Activated T-cell treated with anti-CD3 and anti-CD28 coated beads, Interleukin-2, amount 50 U/mL, for 4 hours (primary cell): ENCODE data around the gene PPM1D. TPM values are rescaled to one million over a fixed set of nuclear protein-coding genes. Genes with fewer than 3 reads are reported as not detected.

ENCODE experiments used
- ATAC-seq, 2 donors: fragments of 200-7000 bp; cut with Tn5 transposase; one replicate each; pipeline ENCODE4 v1.10.0; 2021
- DNase-seq: peaks from one replicate; pipeline ENCODE4 v3.0.0-alpha.2; 2020
- H3K27me3 Mint-ChIP-seq: one replicate; pipeline ENCODE4 v1.8.0; 2021; ENCODE audit warnings: low read depth, mixed read lengths
- H3K36me3 Mint-ChIP-seq: one replicate; pipeline ENCODE4 v1.8.0; 2022; ENCODE audit warnings: mixed read lengths; ENCODE audit not compliant: insufficient read depth
- H3K4me1 Mint-ChIP-seq: one replicate; pipeline ENCODE4 v1.8.0; 2021; ENCODE audit warnings: low read depth, mixed read lengths
- H3K4me3 Mint-ChIP-seq: one replicate; pipeline ENCODE4 v1.8.0; 2021; ENCODE audit warnings: mild to moderate bottlenecking, moderate library complexity, mixed read lengths
- H3K9me3 Mint-ChIP-seq: one replicate; pipeline ENCODE4 v1.8.0; 2021; ENCODE audit warnings: mixed read lengths
- total RNA-seq, 3 donors: library from RNA; stranded (reverse); gene quantifications; one replicate each; pipeline ENCODE4 v1.2.1, GENCODE V29; 2021

PPM1D gene
- total RNA-seq, 3 donors from 2014 or later: 12.0 to 15.7 (median 13.1) TPM

GRCh38 chr17:60618854-60619526, 19.0 kb downstream of the PPM1D start:
- Mint-ChIP-seq H3K9me3 (no peaks in the 10 kb centered on the region), H3K4me1 (peaks cover 21% of the 10 kb centered on the region), H3K4me3 (no peak overlapping the region)

DNA sequence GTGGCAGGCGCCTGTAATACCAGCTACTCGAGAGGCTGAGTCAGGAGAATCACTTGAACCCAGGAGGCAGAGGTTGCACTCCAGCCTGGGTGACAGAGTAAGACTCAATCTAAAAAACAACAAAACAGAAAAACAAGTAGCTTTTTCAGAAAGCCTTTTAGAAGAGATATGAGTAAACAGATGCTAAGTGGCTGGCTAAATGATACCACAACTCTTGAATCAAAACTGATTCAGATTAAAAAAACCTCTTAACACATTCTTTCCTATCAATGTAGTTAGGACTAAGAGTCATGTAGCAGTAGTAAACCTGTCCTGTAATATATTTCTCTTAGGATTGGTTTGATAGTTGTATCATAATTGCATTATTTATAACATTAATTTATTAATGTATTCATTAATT, 23.0 kb downstream of the PPM1D start:
- Mint-ChIP-seq H3K36me3 (peaks cover 6% of the 10 kb centered on the region), H3K27me3 (no peaks in the 10 kb centered on the region), H3K4me3 (no peak overlapping the region), H3K9me3 (no peaks in the 10 kb centered on the region), H3K4me1 (peaks cover 18% of the 10 kb centered on the region)
- ATAC-seq (no peak), DNase-seq (no peak)

More at GRCh38 chr17:60618854-60619526, 19.0 kb downstream of the PPM1D start:
- H3K27me3 Mint-ChIP-seq: no peaks in the 10 kb centered on the region
- DNase-seq: no peak
- H3K36me3 Mint-ChIP-seq: peaks cover 7% of the 10 kb centered on the region
- no peak for ATAC-seq

- H3K4me1 Mint-ChIP-seq: peaks cover 15% of the 10 kb centered on the region
- ATAC-seq (no peak), DNase-seq (no peak)
- H3K9me3 Mint-ChIP-seq: no peaks in the 10 kb centered on the region
- peaks cover 10% of the 10 kb centered on the region for H3K36me3 Mint-ChIP-seq
- no peak overlapping the region for H3K4me3 Mint-ChIP-seq
- H3K27me3 Mint-ChIP-seq: no peaks in the 10 kb centered on the region
These were observed 23.4 kb downstream of the PPM1D start for GRCh38 chr17:60623415-60623814.

- no peaks in the 10 kb centered on the region for H3K9me3 Mint-ChIP-seq
- no peak for ATAC-seq
- peaks cover 8% of the 10 kb centered on the region for H3K4me1 Mint-ChIP-seq
- H3K4me3 Mint-ChIP-seq: no peak overlapping the region
- H3K36me3 Mint-ChIP-seq: peaks cover 8% of the 10 kb centered on the region
- DNase-seq: no peak
- no peaks in the 10 kb centered on the region for H3K27me3 Mint-ChIP-seq
These were observed 27.1 kb downstream of the PPM1D start for GRCh38 chr17:60627124-60627523.

GRCh38 chr17:60628252-60628889, 28.4 kb downstream of the PPM1D start:
- H3K4me1 Mint-ChIP-seq: peaks cover 5% of the 10 kb centered on the region
- peaks cover 7% of the 10 kb centered on the region for H3K36me3 Mint-ChIP-seq
- no peaks in the 10 kb centered on the region for H3K9me3 Mint-ChIP-seq
- no peaks in the 10 kb centered on the region for H3K27me3 Mint-ChIP-seq
- DNase-seq (no peak), ATAC-seq (no peak)
- no peak overlapping the region for H3K4me3 Mint-ChIP-seq

GRCh38 chr17:60629120-60629519, 29.1 kb downstream of the PPM1D start:
- ATAC-seq (no peak), DNase-seq (no peak)
- Mint-ChIP-seq H3K4me3 (no peak overlapping the region), H3K27me3 (no peaks in the 10 kb centered on the region), H3K9me3 (no peaks in the 10 kb centered on the region), H3K36me3 (peaks cover 6% of the 10 kb centered on the region), H3K4me1 (peaks cover 5% of the 10 kb centered on the region)

DNA sequence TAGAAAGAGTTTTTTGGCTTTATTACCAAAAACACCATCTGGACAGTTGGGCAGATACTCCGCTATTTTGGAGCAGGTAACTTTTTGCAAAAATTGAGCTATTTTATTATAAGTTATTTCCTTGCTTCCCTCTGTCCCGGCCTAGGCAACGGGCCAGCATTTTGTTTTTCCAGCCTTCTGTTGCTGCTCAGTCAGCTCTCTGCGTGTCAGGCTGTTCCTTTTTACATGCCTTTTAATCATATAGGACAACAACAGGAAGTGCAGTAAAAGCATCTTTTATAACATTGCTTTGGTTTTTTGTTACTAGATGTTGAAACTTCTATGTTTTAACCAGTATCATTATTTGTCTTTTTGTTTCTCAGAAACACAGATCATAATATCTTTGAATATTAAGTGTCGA, 30.4 kb downstream of the PPM1D start:
- H3K4me3 Mint-ChIP-seq: no peak overlapping the region
- peaks cover 5% of the 10 kb centered on the region for H3K4me1 Mint-ChIP-seq
- no peaks in the 10 kb centered on the region for H3K9me3 Mint-ChIP-seq
- no peaks in the 10 kb centered on the region for H3K27me3 Mint-ChIP-seq
- ATAC-seq (no peak), DNase-seq (no peak)
- H3K36me3 Mint-ChIP-seq: peaks cover 6% of the 10 kb centered on the region

- Mint-ChIP-seq H3K36me3 (peaks cover 6% of the 10 kb centered on the region), H3K27me3 (no peaks in the 10 kb centered on the region), H3K4me3 (no peak overlapping the region), H3K9me3 (no peaks in the 10 kb centered on the region), H3K4me1 (peaks cover 5% of the 10 kb centered on the region)
- no peak for DNase-seq
- ATAC-seq: no peak
These were observed 31.1 kb downstream of the PPM1D start for GRCh38 chr17:60631119-60631518.

GRCh38 chr17:60637683-60638082, 37.7 kb downstream of the PPM1D start:
- Mint-ChIP-seq H3K4me3 (no peak overlapping the region), H3K9me3 (no peaks in the 10 kb centered on the region), H3K36me3 (peaks cover 7% of the 10 kb centered on the region), H3K27me3 (no peaks in the 10 kb centered on the region), H3K4me1 (peaks cover 8% of the 10 kb centered on the region)
- no peak for ATAC-seq
- DNase-seq: no peak

- Mint-ChIP-seq H3K9me3 (no peaks in the 10 kb centered on the region), H3K4me1 (peaks cover 8% of the 10 kb centered on the region), H3K36me3 (peaks cover 7% of the 10 kb centered on the region), H3K4me3 (no peak overlapping the region), H3K27me3 (no peaks in the 10 kb centered on the region)
- DNase-seq (no peak), ATAC-seq (no peak)
These were observed 39.0 kb downstream of the PPM1D start for GRCh38 chr17:60639019-60639330.

DNA sequence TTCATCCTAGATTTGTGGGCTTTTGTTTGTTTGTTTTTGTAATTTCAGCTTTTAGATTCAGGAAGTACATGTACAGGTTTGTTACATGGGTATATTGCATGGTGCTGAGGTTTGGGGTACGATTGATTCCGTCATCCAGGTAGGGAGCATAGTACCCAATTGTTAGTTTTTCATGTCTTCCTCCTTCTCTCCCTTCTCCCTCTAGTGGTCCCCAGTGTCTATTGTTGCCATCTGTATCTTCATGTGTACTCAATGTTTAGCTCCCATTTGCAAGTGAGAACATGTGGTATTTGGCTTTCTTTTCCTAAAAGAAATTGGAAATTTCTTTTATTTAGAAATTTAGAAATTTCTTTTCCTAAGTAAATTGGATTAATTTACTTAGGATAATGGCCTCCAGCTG, 40.5 kb downstream of the PPM1D start:
- peaks cover 7% of the 10 kb centered on the region for H3K36me3 Mint-ChIP-seq
- peaks cover 8% of the 10 kb centered on the region for H3K4me1 Mint-ChIP-seq
- ATAC-seq (no peak), DNase-seq (no peak)
- no peaks in the 10 kb centered on the region for H3K9me3 Mint-ChIP-seq
- no peaks in the 10 kb centered on the region for H3K27me3 Mint-ChIP-seq
- H3K4me3 Mint-ChIP-seq: no peak overlapping the region

- peaks cover 7% of the 10 kb centered on the region for H3K36me3 Mint-ChIP-seq
- DNase-seq (no peak), ATAC-seq (no peak)
- H3K4me3 Mint-ChIP-seq: no peak overlapping the region
- H3K4me1 Mint-ChIP-seq: peaks cover 11% of the 10 kb centered on the region
- no peaks in the 10 kb centered on the region for H3K27me3 Mint-ChIP-seq
- H3K9me3 Mint-ChIP-seq: no peaks in the 10 kb centered on the region
These were observed 41.1 kb downstream of the PPM1D start for GRCh38 chr17:60641126-60641525.

DNA sequence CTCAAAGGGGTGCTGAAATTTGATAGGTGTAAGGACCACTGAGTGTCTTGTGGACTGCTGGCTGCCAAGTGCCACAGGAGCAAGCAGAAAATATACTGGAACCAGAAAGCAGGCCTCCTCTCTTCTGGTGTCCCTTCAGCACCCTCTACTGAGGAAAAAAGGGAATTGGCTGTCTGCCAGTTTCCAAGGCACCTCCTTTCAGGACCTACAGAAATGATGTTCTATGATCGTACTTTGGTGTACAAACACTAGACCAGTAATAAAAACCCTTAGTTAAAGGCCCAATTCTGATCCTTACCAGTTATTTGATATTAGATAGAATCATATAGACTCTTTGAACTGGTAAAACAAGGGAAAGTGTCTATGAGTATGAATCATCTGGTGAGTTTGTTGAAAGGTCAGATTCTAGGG, 41.8 kb downstream of the PPM1D start:
- Mint-ChIP-seq H3K36me3 (peaks cover 7% of the 10 kb centered on the region), H3K4me3 (no peak overlapping the region), H3K27me3 (no peaks in the 10 kb centered on the region), H3K4me1 (peaks cover 11% of the 10 kb centered on the region), H3K9me3 (no peaks in the 10 kb centered on the region)
- ATAC-seq (peak; percentile 54 to 57), DNase-seq (no peak)

DNA sequence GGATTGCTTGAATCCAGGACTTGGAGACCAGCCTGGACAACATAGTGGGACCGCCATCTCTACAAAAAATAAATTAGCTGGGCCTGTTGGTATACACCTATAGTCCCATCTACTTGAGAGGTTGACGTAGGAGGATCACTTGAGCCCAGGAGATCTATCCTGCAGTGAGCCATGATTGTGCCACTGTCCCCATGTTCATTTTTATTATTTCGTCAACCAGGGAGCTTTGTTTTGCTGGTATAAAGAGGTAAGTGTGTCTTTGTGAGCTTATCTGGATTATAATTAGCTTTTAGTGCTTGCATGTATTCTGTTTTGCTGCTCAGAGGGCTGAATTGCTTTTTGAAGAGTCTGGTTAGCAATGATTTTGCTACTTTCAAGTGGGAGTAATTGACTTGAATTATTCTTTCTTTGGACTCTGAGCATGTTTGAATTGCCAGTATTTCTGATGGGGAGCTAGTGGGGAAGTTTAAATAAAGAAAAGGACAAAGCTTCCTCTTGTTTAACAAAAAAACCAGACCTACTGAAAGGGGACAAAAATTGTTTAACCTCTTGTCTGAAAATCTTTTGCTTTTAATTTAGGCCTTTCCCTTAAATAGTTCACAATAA, 46.0 kb downstream of the PPM1D start:
- H3K36me3 Mint-ChIP-seq: peaks cover 24% of the 10 kb centered on the region
- DNase-seq (no peak), ATAC-seq (no peak)
- peaks cover 13% of the 10 kb centered on the region for H3K4me1 Mint-ChIP-seq
- H3K4me3 Mint-ChIP-seq: no peak overlapping the region
- no peaks in the 10 kb centered on the region for H3K9me3 Mint-ChIP-seq
- no peaks in the 10 kb centered on the region for H3K27me3 Mint-ChIP-seq

GRCh38 chr17:60646701-60647100, 46.7 kb downstream of the PPM1D start:
- Mint-ChIP-seq H3K27me3 (no peaks in the 10 kb centered on the region), H3K4me3 (no peak overlapping the region), H3K4me1 (peaks cover 11% of the 10 kb centered on the region), H3K9me3 (no peaks in the 10 kb centered on the region), H3K36me3 (peaks cover 24% of the 10 kb centered on the region)
- no peak for DNase-seq
- no peak for ATAC-seq
